SU-DHL-6 (cell line): ENCODE data around the gene KIF2C.

Experiments
- EZH2phosphoT487 ChIP-seq: fragments of 200-600 bp; sonication (generic), shearing (Covaris generic); conservative IDR thresholded peaks from 2 replicates; pipeline ENCODE4 v1.6.1; 2018; ENCODE audit warnings: mild to moderate bottlenecking, antibody characterized with exemption, low read length, moderate library complexity, mixed read lengths
- TF ChIP-seq, protein P1 (sequence below): fragments of 200-600 bp; sonication (generic); IDR thresholded peaks from one replicate; pipeline ENCODE4 v1.5.1; 2017; ENCODE audit warnings: antibody characterized with exemption, mild to moderate bottlenecking, low read length, moderate library complexity; ENCODE audit not compliant: insufficient read depth, poor library complexity, severe bottlenecking

DNA sequence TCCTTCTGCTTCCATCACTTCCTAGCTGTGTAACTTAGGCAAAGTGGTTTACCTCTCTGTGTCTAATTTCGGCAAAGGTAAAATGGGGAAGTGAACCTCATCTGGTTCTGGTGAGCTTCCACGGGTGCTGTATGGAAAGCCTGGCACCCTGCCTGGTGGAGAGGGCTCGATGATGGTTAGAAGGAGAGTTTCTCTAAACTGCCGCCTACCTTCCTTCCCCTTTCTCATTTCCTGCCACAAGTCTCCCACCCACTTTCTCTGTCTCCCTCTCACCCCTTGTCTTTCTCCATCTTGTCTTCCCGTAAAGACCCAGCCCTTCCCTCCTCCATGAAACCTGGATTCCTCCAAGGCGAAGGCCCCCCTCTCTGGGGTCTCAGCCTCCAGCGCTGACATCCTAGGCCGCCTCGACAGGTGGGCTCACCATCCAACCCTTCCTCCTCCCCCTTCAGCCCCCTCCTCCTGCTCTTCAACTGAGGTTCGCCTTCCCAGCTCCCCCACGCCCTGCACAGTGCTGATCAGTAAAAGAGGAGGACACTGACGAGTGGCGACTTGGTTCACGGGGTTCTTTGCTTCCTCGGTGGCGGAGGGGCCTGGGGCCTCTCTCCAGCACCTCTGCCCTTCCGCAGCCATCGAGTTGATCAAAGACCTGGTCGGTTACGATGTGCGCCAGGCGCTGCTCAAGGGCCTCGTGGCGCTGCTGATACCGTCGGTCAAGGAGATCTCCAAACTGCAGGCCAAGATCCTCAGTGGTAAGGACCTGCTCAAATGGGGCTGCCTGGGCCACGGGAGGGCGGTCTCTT is 15.9 kb upstream of the KIF2C start:
- TF ChIP-seq, protein P1, sequence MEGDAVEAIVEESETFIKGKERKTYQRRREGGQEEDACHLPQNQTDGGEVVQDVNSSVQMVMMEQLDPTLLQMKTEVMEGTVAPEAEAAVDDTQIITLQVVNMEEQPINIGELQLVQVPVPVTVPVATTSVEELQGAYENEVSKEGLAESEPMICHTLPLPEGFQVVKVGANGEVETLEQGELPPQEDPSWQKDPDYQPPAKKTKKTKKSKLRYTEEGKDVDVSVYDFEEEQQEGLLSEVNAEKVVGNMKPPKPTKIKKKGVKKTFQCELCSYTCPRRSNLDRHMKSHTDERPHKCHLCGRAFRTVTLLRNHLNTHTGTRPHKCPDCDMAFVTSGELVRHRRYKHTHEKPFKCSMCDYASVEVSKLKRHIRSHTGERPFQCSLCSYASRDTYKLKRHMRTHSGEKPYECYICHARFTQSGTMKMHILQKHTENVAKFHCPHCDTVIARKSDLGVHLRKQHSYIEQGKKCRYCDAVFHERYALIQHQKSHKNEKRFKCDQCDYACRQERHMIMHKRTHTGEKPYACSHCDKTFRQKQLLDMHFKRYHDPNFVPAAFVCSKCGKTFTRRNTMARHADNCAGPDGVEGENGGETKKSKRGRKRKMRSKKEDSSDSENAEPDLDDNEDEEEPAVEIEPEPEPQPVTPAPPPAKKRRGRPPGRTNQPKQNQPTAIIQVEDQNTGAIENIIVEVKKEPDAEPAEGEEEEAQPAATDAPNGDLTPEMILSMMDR, result no peak
- TF ChIP-seq EZH2phosphoT487, result no peak
